ENCODE measurements around the gene SLC25A45. TPM values are rescaled to one million over a fixed set of nuclear protein-coding genes. Genes with fewer than 3 reads are reported as not detected.

The SLC25A45 gene
- 0.26 and 0.77 TPM in 2 replicates for total RNA-seq

GRCh38 chr11:65382033-65382803 lies at the start of gene SLC25A45:
Gene SLC25A45 (minus strand): TSS chr11:65382646. CDS start chr11:65381951, 695 bp downstream.
- Histone ChIP-seq H3K27me3 (ENCODE audit: control insufficient read depth, insufficient read depth, low read length) (no peaks in the 10 kb centered on the region), H3K4me3 (ENCODE audit: low read depth, low read length) (peak within 1 kb of the TSS; percentile 13), H3K36me3 (ENCODE audit: control insufficient read depth, insufficient read depth, low read length) (no peaks in the 10 kb centered on the region)
- DNase-seq (ENCODE audit: low read depth), result peak; percentile 97
- peak; percentile 86 for TF ChIP-seq CTCF (IDR thresholded peaks at IDR 0.05; ENCODE audit: insufficient read depth, low read length, severe bottlenecking)
- no peak for FAIRE-seq

- no peak for TF ChIP-seq CTCF (IDR thresholded peaks at IDR 0.05; ENCODE audit: insufficient read depth, low read length, severe bottlenecking)
- FAIRE-seq, result no peak
- Histone ChIP-seq H3K36me3 (ENCODE audit: control insufficient read depth, insufficient read depth, low read length) (peaks cover 16% of the 10 kb centered on the region), H3K27me3 (ENCODE audit: control insufficient read depth, insufficient read depth, low read length) (no peaks in the 10 kb centered on the region), H3K4me3 (ENCODE audit: low read depth, low read length) (no peak overlapping the region)
- DNase-seq (ENCODE audit: low read depth), result peak; percentile 19
Measured at GRCh38 chr11:65431451-65432099, 49.1 kb upstream of the SLC25A45 start.

GRCh38 chr11:65430406-65431217 lies 48.2 kb upstream of the SLC25A45 start:
- no peak for TF ChIP-seq CTCF (IDR thresholded peaks at IDR 0.05; ENCODE audit: insufficient read depth, low read length, severe bottlenecking)
- Histone ChIP-seq H3K36me3 (ENCODE audit: control insufficient read depth, insufficient read depth, low read length) (peaks cover 9% of the 10 kb centered on the region), H3K4me3 (ENCODE audit: low read depth, low read length) (no peak overlapping the region), H3K27me3 (ENCODE audit: control insufficient read depth, insufficient read depth, low read length) (no peaks in the 10 kb centered on the region)
- DNase-seq (ENCODE audit: low read depth) (peak; percentile 44), FAIRE-seq (no peak)

GRCh38 chr11:65429724-65430405 lies 47.4 kb upstream of the SLC25A45 start:
- Histone ChIP-seq H3K4me3 (ENCODE audit: low read depth, low read length) (no peak overlapping the region), H3K27me3 (ENCODE audit: control insufficient read depth, insufficient read depth, low read length) (no peaks in the 10 kb centered on the region), H3K36me3 (ENCODE audit: control insufficient read depth, insufficient read depth, low read length) (peaks cover 9% of the 10 kb centered on the region)
- no peak for TF ChIP-seq CTCF (IDR thresholded peaks at IDR 0.05; ENCODE audit: insufficient read depth, low read length, severe bottlenecking)
- no peak for FAIRE-seq
- peak; percentile 65 for DNase-seq (ENCODE audit: low read depth)

GRCh38 chr11:65429068-65429681 lies 46.7 kb upstream of the SLC25A45 start:
- no peak overlapping the region for H3K4me3 ChIP-seq (ENCODE audit: low read depth, low read length)
- DNase-seq (ENCODE audit: low read depth), result peak; percentile 70
- H3K27me3 ChIP-seq (ENCODE audit: control insufficient read depth, insufficient read depth, low read length), result no peaks in the 10 kb centered on the region
- no peak for FAIRE-seq
- TF ChIP-seq CTCF (IDR thresholded peaks at IDR 0.05; ENCODE audit: insufficient read depth, low read length, severe bottlenecking), result no peak
- peaks cover 9% of the 10 kb centered on the region for H3K36me3 ChIP-seq (ENCODE audit: control insufficient read depth, insufficient read depth, low read length)

All from bronchial epithelial cell (primary cell).